ENCODE results near the gene PLA2G4B.

PLA2G4B gene, protein sequence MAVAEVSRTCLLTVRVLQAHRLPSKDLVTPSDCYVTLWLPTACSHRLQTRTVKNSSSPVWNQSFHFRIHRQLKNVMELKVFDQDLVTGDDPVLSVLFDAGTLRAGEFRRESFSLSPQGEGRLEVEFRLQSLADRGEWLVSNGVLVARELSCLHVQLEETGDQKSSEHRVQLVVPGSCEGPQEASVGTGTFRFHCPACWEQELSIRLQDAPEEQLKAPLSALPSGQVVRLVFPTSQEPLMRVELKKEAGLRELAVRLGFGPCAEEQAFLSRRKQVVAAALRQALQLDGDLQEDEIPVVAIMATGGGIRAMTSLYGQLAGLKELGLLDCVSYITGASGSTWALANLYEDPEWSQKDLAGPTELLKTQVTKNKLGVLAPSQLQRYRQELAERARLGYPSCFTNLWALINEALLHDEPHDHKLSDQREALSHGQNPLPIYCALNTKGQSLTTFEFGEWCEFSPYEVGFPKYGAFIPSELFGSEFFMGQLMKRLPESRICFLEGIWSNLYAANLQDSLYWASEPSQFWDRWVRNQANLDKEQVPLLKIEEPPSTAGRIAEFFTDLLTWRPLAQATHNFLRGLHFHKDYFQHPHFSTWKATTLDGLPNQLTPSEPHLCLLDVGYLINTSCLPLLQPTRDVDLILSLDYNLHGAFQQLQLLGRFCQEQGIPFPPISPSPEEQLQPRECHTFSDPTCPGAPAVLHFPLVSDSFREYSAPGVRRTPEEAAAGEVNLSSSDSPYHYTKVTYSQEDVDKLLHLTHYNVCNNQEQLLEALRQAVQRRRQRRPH

DNA sequence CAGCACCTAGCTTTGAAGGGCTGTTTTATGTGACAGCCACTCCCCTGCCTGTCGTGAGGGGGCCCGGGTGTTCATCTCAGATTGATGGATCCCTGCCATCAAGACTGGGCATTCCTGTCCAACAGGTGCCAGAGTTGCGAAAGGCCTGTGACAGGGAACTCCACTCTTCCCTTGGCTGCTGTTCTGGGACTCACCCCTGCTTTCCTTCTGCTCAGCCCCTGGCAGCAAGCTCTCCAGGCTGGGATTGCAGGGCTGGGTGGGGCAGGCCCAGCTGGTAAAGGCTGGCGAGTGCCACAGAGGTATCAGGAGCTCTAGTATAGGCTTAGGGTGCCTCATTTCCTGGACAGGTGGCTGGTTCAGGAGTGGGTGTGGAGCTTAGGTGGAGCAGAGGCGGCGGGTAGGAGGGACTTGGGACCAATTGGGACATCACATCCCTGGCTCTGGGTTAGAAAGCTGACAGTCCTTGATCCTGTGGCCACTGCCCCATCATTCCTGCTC, at the start of gene PLA2G4B:
PLA2G4B (plus strand) TSS at position 448 of the 498 bp plus-strand sequence. CDS start 67 bp downstream, outside the sequence.
- DNase-seq (ENCODE audit: low read depth in 2 of 2, low spot score in 1 of 2) = no peak

DNA sequence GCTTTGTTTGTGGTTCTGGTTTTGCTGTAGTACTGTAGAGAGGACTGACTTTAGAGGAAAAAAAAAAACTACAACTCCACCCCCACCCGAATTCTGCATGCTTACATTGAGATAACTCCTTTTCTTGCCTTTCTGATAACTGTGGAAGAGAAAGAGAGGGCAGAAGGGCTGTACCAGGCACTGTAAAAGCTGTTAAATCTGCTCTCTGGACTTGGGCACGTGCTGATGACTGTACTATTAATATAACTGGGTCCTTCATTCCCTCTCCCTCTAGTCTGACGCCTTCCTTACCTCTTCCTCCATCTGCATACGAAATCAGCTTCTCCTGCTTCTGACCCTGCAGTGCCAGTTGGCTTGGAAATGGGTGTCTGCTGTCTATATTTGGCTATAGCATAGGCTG, 49.4 kb upstream of the PLA2G4B start:
- no peak for DNase-seq (ENCODE audit: low read depth in 2 of 2, low spot score in 1 of 2)

DNA sequence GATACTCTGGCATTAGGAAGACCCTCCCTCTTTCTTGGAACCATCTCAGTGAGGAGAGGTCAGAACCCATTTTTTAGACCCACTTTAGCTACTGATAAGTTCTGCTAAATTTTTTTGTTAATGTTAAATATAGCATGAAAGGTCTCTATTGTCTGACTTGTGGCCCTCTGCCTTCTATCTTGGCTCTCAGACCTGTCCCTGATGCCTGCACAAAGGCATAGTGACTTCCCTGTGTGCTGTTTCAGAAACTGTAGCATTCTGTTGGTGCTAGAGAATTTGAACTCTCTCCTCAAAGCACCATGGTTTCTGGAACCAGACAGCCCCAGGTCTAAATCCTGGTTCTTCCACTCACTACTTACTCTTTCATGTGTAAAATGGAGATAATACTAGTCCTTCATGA, 49.0 kb upstream of the PLA2G4B start:
- no peak for DNase-seq (ENCODE audit: low read depth in 2 of 2, low spot score in 1 of 2)

DNA sequence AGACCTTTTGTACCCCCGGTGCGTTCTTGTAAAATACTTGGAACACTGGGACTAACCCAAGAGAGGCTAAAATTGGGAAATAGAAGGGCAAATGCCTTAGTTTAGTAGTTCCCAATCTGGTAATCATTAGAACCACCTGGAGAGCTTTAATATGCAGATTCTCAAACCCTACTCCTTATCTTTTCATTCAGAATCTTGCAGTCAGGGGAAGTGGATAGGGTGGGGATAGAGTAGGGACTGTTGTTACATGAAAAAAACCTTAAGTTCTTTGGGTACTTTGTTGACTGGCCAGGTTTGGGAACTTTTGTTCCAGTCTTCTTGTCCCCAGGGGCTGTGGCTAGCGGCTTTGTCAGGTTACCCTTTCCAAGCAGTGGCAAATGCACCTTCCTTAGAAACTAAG, 48.5 kb upstream of the PLA2G4B start:
- DNase-seq (ENCODE audit: low read depth in 2 of 2, low spot score in 1 of 2) = no peak

DNA sequence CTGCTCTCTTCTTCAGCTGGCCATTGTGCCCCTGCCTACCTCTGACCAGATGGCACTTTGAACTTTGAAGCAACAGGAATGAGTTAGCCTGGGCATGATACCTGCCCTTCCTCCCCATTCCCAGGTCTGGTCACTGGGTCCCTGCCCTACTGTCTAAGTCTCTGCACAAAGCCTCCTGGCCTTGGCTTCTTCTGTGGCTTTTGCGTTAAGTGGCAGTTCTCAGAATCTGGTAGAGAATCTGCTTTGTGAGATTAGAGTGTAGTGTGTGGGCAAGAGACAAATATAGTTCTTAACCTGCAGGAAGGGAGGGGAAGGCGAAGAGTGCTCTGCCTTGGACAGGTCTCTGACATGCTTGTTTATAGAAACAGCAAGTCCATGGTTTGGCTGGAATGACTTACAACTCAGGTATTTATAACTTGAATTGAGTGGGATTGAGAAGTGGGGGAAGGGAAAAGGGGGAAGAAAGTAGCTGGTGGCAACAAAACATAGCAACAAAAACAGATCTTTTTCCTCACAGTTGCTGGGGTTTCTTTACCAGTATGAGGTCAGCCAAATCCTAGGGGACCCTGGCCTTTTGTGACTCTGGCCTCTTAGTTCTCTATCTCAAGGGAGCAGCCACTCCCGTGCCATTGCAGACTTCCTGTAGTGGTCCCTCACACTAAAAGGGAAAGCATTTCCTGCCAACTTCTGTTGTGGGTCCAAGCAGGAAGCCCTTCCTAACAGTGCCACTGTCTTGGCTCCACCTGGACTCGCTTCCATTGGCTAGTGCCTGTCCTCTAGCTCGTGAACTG, 47.7 kb upstream of the PLA2G4B start:
- DNase-seq (ENCODE audit: low read depth in 2 of 2, low spot score in 1 of 2) = no peak

DNA sequence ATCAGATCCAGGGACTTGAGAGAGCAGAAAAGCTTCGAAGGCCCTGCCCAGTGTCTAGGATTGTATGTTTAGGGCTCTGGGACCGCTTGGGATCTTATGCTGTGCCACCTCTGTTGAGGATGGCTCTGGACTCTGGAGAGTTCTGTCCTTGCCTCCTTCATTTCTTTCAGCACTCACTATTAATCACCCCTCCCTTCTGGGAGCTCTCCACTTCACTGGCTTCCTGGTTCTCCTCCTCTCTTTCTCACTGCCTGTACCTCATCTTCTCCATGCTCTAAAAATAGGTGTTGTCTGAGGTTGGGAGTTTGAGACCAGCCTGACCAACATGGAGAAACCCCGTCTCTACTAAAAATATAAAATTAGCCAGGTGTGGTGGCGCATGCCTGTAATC, 47.1 kb upstream of the PLA2G4B start:
- no peak for DNase-seq (ENCODE audit: low read depth in 2 of 2, low spot score in 1 of 2)

DNA sequence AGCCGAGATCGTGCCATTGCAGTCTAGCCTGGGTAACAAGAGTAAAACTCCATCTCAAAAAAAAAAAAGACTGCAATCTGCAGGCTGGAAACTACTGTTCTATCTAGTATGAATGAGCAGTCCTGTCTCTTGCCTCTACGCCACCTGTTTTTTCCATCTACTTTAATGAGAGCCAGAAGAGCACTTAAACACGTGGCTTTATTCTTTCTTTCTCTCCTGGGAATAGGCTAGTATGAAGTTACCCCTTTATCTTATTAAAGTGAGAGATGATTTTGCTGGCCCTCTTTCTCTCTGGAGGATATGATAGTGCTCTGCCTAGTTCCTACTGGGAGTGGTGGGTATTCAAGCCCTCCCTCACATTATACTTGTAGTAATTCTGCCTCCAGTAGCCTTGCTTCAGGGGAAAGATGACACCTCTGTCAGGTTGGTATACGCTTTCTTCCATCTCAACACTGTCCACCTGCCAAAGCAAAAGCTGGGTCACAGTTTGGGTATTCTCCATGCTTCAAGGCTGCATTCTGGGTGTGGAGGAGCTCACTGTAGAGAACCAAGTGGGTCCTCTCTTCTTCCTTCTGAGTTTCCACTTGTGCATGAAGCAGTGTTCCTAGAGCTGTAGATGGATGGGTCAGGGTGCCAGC, 46.5 kb upstream of the PLA2G4B start:
- no peak for DNase-seq (ENCODE audit: low read depth in 2 of 2, low spot score in 1 of 2)

DNA sequence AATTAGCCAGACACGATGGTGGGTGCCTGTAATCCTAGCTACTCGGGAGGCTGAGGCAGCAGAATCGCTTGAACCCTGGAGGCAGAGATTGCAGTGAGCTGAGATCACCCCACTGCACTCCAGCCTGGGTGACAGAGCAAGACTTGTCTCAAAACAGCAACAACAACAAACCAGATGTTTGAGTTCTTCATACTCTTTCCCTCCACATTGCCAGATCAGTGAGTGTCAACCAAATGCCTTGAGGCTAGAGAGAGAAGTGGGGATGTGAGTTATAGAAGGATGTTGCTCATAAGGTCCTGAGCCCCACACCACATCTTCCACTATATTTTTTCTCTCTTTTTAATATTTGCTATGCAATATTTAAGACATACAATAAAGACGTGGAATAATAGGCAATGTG, 44.6 kb upstream of the PLA2G4B start:
- DNase-seq (ENCODE audit: low read depth in 2 of 2, low spot score in 1 of 2) = no peak

DNA sequence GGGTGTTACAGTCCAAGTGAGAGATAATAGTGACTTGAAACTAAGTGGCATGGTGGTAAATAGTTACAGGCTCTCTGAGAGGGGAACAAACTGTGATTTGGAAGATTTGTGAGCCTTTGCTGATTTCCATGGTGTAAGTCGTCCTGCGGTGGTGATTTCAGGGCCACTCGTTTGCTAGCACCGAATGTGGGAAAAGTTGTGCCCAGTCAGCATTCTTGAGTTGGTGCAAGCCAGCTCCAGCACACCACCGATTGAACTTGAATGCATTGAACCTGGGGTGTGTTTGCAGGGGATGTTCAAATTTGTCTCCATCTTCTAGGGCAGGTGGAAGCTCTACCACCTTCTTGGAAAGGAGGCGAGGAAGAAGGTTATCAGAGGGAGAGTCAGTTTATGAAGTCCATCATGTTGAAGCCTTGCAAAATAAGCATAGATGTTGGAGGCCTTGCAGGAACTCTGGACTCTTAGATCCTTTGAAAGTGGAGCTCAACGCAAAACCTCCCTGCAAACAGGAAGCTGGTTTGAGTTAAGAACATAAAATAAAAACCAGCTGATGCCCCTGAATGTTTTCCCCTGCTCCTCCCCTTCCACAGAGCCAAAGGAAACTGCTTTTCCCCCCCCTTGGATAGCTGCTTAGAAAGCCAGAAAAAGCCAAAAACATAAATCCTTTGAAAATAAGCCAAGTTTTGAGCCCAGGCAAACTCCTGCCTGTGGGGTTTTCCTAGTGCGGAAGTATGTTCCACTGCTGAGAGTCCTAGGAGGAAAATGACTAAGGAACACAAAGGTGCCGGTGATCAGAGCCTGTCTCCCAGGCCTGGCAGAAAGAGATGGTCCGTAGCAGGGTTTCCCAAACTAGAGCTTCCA, 42.4 kb upstream of the PLA2G4B start:
- no peak for DNase-seq (ENCODE audit: low read depth in 2 of 2, low spot score in 1 of 2)

DNA sequence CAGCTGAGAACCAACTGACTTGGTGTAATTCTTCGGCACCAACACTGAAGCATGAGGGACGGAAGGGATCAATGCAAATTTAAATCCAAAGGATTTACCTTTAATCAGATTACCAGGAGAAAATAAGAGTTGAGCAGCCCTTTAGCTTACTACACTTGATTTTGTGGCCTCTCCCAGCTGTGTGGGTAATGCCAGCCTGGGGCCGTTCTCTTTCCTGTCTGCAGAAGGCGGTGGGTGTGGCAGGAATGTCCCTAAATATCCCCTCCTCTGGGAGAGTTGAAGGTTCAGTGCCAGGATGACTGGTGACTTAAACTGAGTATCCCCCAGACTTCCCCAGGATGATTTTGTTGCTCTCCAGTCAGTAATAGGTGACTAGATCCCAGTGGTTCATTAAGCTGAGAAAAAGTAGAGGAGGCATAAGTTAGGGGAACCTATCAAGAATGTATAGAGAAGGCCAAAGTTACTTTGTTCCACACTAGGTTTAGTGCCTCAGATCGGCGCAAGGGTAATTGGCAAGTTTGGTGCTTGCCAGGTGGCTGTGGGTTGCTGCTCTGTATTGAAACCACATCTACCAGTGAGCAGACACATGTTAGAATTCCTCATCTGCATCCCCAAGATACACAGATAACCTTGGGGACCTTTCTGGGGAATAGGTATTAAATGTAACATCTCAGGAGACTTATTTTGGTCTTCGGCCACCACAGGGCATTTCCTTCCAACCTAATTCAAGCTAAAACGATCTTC, 41.3 kb upstream of the PLA2G4B start:
- no peak for DNase-seq (ENCODE audit: low read depth in 2 of 2, low spot score in 1 of 2)

DNA sequence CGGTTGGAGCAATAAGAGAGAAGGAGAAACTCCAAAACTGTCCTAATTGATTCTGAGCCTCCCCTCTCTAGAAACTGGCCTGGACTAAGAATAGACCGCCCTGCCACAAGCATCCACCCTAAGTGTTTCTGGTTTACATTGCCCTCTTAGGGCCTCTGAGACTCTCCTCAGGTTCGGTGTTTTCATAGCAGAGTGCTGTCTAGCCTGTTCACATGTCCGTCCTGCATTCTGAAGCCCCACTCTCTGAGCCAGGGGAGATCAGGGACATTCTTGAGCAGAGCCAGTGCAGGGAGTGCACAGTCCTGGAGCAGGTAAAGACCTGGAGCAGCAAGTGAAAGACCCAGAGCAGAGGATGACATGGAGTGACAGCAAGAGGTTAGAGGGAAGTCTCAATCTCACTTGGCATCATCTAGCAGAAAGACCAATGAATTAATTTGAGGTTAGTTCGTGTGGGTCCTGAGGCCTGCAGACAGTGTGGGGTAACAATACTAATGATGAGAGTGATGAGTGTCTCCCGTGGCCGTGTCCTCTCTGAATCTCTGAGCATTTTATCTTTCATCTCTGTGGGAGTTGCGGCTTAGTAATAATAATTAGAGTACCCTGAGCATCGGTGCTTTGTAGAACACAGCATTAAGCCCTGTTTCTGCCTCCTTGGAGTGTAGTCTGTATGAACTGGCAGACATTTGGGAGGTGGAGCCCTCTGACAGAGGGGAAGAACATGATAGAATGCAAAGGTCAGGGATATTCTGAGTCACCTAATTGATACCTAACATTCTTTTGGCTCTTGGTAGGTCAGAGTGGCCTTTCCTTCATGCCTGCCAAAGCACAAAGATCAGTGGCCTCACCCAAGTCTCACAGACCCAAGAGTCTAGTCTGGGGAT, 39.8 kb upstream of the PLA2G4B start:
- no peak for DNase-seq (ENCODE audit: low read depth in 2 of 2, low spot score in 1 of 2)

DNA sequence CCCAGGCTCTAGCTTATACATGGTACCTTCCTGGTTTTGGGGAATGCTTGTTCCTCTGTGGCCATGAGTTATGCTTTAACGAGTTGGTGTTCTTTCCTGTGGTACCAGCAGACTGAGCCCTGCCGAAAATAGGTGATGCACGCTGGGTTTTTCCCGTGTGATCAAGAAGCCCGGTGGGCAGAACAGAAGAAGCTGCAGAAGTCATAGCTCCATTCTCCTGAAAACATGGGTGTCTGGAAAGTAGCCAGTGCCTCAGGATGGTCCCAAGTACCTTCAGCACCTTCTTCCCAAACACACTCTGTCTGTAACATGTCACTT, 39.2 kb upstream of the PLA2G4B start:
- no peak for DNase-seq (ENCODE audit: low read depth in 2 of 2, low spot score in 1 of 2)

DNA sequence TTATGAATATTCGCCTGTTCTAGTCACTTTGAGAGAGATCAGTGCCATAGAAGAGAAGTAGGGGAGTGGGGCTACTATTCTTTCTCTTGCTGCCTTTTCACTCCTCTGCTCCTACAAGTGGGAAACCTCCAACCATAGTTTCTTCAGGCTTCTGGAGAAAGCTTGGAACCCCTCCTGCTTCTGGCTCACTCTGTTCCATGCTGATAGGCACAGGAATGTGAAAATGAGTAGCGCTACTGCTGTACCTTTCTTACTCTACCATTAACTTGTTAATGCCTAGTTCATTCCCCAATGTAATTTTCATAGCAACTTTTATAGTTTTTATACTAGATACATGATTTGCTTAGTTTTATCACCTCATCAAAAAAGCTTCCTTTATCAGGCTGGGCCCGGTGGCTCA, 37.5 kb upstream of the PLA2G4B start:
- DNase-seq (ENCODE audit: low read depth in 2 of 2, low spot score in 1 of 2) = no peak

DNA sequence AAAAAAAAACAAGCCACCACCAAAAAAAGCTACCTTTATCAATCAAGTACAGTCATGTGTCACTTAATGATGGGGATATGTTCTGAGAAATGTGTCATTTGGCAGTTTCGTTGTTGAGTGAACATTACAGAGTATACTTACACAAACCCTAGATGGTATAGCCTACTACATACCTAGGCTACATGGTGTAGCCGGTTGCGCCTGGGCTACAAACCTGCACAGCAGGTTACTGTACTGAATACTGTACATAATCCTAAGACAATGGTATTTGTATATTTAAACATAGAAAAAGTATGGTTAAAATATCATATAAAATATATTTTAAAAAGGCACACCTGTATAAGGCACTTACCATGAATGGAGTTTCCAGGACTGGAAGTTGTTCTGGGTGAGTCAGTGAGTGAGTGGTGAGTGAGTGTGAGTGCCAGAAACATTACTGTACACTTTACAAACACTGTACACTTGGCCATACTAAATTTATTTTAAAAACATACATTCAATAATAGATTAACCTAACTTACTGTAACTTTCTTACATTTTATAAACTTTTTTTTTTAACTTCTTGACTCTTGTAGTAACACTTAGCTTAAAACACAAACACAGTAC, 36.7 kb upstream of the PLA2G4B start:
- no peak for DNase-seq (ENCODE audit: low read depth in 2 of 2, low spot score in 1 of 2)

DNA sequence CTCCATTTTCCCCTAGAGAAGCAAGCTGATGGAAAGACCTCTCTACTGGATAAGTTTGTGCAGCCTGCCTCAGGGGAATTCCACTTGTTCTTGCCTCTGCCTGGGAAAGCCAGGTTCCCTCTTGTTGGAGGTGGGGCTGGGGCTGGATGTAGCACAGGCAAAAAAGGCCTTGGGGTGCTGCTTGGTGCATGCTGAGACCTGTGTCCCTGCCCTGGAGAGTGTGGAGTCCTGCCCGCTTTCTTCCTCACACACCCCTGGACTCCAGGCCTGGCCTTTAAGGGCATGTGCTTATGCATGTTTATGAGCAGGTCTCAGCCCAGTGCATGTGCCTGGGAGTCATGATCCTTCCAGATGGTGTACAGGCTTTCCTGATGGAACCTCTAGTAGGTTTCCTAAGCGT, 34.3 kb upstream of the PLA2G4B start:
- DNase-seq (ENCODE audit: low read depth in 2 of 2, low spot score in 1 of 2) = no peak

DNA sequence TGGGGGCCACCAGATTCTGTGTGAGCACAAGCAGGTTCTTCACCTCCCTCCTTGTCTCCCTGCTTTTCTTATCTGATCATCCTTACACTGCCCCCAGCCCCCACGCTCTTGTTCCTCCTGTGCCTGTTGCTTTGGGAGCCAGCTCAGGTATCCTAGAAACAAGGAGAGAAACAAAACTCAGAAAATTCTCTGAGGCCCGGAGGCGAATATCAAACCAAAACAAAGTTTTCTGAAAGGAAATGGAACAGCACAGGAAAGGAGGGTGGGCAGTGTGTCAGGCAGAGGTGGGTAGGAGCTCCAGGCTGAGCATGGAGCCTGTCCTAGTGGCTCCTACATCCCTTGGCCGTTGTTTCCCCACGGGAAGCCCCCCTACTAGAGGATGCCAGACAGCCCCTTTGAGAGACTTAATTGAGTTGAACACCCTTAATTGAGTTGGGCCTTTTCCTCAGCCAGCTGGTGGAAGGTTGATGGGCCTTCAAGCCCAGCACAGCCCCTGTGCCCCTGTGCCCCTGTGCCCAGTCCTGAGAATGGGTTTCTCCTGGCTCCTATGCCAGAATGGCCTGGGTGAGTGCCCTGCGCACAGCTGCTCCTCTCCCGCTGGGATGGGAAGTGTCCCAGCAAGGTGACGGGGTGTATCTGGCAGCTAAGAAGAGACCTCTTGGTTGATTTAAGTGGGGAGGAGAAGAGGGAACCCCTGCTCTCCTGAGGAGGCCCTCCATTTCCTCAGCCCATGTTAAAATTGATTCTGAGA, 33.6 kb upstream of the PLA2G4B start:
- DNase-seq (ENCODE audit: low read depth in 2 of 2, low spot score in 1 of 2) = no peak

DNA sequence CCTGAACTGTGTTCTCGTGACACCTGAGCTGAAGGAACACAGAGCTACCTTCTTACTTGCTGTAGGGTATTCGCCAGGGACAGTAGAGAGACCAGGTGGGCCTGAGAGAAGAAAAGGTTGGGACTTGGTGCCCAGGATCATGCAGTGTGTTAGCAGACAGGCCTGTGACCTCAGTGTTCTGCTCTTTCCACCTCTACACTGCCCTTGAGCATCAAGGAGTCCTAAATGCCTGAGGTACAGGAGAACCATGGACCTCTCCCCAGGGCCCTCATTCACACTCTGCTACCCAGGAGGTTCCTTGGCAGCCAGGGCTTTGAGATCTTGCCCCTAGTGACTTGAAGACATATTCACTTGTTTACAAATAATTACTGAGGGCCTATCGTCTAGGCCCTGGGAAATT, 32.9 kb upstream of the PLA2G4B start:
- no peak for DNase-seq (ENCODE audit: low read depth in 2 of 2, low spot score in 1 of 2)
